GM12892 (cell line): Measurements from ENCODE around the gene NTN1.

ENCODE experiments used
- POLR2A ChIP-seq: IDR thresholded peaks from 2 replicates; pipeline ENCODE4 v1.6.1; 2011; ENCODE audit warnings: low read depth, low read length, control low read depth
- POLR2AphosphoS5 ChIP-seq: IDR thresholded peaks from 2 replicates; pipeline ENCODE4 v1.6.1; 2011; ENCODE audit warnings: low read depth, low read length, control low read depth

DNA sequence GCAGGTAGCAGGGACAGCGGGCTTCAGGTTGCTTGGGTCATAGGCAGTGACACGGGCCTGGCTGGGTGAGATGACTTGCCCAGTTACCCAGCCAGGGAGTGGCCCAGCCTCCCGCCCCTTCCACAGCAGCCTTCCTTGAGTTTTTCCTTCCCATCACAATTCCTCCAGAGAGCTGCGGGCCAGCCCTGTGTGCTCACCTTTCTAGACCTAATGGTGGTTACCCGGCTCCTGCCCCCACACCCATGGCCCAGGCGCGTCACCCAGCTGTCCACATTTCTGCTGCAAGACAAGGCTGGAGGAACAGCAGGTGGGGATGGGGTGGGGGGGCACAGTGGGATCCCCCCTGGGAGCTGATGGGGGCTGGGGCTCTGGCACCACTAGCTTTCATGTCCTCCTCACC is 203.2 kb downstream of the NTN1 start:
- TF ChIP-seq POLR2A (no peak), POLR2AphosphoS5 (no peak)
